Stimulated activated CD8-positive, alpha-beta memory T cell treated with anti-CD3 and anti-CD28 coated beads, Interleukin-4, amount 100 ng/mL, for 1 hour (primary cell): ENCODE results near the gene KIAA1549.
"Not testable (repeated sequence)": the region's sequence is repeated elsewhere in the genome, so short reads cannot be mapped to it uniquely, and the experiment has no call there.

Experiments used
- DNase-seq, 2 donors: peaks; one replicate each; pipeline ENCODE4 v3.0.0-alpha.2; 2020; ENCODE audit warnings: low read depth in 2 of 2, low spot score in 1 of 2

Gene KIAA1549

GRCh38 chr7:138819625-138820024, 161.6 kb downstream of the KIAA1549 start:
- DNase-seq = no peak

GRCh38 chr7:138816650-138817049, 164.5 kb downstream of the KIAA1549 start:
- DNase-seq = no peak

- no peak for DNase-seq
Measured at GRCh38 chr7:138814816-138815332, 166.3 kb downstream of the KIAA1549 start.

GRCh38 chr7:138813945-138814344, 167.2 kb downstream of the KIAA1549 start:
- DNase-seq = no peak

- not testable (repeated sequence) for DNase-seq
Measured at GRCh38 chr7:138811327-138811726, 169.9 kb downstream of the KIAA1549 start.

GRCh38 chr7:138809346-138809745, 171.8 kb downstream of the KIAA1549 start:
- DNase-seq = no peak

GRCh38 chr7:138804618-138805017, 176.6 kb downstream of the KIAA1549 start:
- DNase-seq = no peak

- no peak for DNase-seq
Measured at GRCh38 chr7:138802706-138803105, 178.5 kb downstream of the KIAA1549 start.

GRCh38 chr7:138801256-138801655, 179.9 kb downstream of the KIAA1549 start:
- DNase-seq = no peak

GRCh38 chr7:138799336-138800000, 181.7 kb downstream of the KIAA1549 start:
- DNase-seq = no peak

- DNase-seq = no peak
Measured at GRCh38 chr7:138798836-138799235, 182.4 kb downstream of the KIAA1549 start.

GRCh38 chr7:138797715-138798320, 183.4 kb downstream of the KIAA1549 start, which contains the start of the genes ATP6V0A4 and TMEM213:
Gene ATP6V0A4, minus strand, starts transcription at chr7:138798196. Its CDS starts 26,949 bp downstream, at chr7:138771247.
Gene TMEM213, plus strand, starts transcription at chr7:138797994. Its CDS starts 111 bp downstream, at chr7:138798105.
- DNase-seq = no peak

- not testable (repeated sequence) for DNase-seq
Measured at GRCh38 chr7:138797046-138797445, 184.1 kb downstream of the KIAA1549 start.

- DNase-seq = no peak
Measured at GRCh38 chr7:138796038-138796615, 185.1 kb downstream of the KIAA1549 start.

- no peak for DNase-seq
Measured at GRCh38 chr7:138785587-138786437, 195.4 kb downstream of the KIAA1549 start.

GRCh38 chr7:138784692-138785091, 196.5 kb downstream of the KIAA1549 start:
- DNase-seq = no peak
